Right lobe of liver (tissue), 4 donors: Measurements from ENCODE around the gene OR7D2.

Source experiments
- POLR2A ChIP-seq: fragments of 450-650 bp; IDR thresholded peaks from one replicate; pipeline ENCODE4 v1.6.1; 2017; ENCODE audit warnings: antibody characterized with exemption, mild to moderate bottlenecking
- TF ChIP-seq, protein P1 (sequence below), 4 donors: fragments of 200-600 bp in 3 of 4; fragments of 450-650 bp in 1 of 4; IDR thresholded peaks; one replicate each; pipeline versions ENCODE4 v1.5.1 to v1.8.0; 2016 to 2022; ENCODE audit warnings: antibody characterized with exemption in 4 of 4, mild to moderate bottlenecking in 2 of 4
- donor health status: DM: no; HTN: no; CAD: no.
- donor health status: DM: no; HTN: no; CAD: no.
- donor health status: DM: no; HTN: yes; CAD: no.

GRCh38 chr19:9144920-9145319, 33.9 kb upstream of the OR7D2 start:
- TF ChIP-seq, protein P1, sequence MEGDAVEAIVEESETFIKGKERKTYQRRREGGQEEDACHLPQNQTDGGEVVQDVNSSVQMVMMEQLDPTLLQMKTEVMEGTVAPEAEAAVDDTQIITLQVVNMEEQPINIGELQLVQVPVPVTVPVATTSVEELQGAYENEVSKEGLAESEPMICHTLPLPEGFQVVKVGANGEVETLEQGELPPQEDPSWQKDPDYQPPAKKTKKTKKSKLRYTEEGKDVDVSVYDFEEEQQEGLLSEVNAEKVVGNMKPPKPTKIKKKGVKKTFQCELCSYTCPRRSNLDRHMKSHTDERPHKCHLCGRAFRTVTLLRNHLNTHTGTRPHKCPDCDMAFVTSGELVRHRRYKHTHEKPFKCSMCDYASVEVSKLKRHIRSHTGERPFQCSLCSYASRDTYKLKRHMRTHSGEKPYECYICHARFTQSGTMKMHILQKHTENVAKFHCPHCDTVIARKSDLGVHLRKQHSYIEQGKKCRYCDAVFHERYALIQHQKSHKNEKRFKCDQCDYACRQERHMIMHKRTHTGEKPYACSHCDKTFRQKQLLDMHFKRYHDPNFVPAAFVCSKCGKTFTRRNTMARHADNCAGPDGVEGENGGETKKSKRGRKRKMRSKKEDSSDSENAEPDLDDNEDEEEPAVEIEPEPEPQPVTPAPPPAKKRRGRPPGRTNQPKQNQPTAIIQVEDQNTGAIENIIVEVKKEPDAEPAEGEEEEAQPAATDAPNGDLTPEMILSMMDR (IDR thresholded peaks at IDR 0.05) = no peak
- no peak for TF ChIP-seq POLR2A
